GOT3 (cell line): ENCODE results near the gene SERPINA1.
A peak's percentile ranks its signal among the peaks of the same experiment; 100 is the strongest.

Experiments
- DNase-seq: peaks from one replicate; lab custom pipeline; 2025; ENCODE audit warnings: mixed read lengths; lab: John Stamatoyannopoulos, UW

Gene SERPINA1

DNA sequence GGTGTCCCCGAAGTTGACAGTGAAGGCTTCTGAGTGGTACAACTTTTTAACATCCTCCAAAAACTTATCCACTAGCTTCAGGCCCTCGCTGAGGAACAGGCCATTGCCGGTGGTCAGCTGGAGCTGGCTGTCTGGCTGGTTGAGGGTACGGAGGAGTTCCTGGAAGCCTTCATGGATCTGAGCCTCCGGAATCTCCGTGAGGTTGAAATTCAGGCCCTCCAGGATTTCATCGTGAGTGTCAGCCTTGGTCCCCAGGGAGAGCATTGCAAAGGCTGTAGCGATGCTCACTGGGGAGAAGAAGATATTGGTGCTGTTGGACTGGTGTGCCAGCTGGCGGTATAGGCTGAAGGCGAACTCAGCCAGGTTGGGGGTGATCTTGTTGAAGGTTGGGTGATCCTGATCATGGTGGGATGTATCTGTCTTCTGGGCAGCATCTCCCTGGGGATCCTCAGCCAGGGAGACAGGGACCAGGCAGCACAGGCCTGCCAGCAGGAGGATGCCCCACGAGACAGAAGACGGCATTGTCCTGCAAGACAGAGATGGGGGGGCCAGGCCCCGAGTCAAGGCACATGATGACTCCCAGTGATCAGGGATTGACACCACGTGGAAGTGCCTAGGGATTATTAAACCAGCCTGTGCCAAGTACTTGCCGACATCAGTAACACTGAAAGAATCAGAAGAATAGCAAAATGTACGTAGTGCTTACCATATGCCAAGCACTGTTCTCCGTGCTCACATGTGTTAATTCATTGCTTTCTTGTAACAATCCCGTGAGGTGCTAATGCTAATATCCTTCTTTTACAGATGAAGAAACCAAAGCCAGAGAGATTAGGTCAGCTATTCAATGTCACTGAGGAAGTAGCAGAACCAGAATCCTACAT, 5.4 kb downstream of the SERPINA1 start:
- no peak for DNase-seq

DNA sequence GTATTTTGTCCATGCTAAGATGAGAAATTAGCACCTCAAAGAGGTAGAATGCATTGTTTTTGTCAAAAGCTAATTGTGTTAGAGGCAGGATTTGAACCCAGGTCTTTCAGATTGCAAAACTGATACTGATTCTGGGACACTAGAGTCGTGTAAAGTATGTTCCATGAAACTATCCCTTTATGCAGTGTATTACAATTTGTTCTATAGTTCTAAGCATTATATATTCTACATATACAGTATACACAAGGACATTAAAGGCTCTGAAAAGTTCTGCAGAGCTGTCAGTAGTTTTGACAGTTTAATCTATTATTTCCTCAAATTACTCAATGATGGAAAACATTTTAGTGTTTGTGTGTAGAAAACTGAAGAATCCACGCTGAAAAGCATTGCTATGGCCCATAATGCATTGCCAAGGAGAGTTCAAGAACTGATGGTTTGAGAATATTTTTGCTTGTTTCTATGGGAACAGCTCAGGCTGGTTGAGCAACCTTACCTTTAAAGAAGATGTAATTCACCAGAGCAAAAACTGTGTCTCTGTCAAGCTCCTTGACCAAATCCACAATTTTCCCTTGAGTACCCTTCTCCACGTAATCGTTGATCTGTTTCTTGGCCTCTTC, 6.2 kb downstream of the SERPINA1 start:
- DNase-seq, result no peak

DNA sequence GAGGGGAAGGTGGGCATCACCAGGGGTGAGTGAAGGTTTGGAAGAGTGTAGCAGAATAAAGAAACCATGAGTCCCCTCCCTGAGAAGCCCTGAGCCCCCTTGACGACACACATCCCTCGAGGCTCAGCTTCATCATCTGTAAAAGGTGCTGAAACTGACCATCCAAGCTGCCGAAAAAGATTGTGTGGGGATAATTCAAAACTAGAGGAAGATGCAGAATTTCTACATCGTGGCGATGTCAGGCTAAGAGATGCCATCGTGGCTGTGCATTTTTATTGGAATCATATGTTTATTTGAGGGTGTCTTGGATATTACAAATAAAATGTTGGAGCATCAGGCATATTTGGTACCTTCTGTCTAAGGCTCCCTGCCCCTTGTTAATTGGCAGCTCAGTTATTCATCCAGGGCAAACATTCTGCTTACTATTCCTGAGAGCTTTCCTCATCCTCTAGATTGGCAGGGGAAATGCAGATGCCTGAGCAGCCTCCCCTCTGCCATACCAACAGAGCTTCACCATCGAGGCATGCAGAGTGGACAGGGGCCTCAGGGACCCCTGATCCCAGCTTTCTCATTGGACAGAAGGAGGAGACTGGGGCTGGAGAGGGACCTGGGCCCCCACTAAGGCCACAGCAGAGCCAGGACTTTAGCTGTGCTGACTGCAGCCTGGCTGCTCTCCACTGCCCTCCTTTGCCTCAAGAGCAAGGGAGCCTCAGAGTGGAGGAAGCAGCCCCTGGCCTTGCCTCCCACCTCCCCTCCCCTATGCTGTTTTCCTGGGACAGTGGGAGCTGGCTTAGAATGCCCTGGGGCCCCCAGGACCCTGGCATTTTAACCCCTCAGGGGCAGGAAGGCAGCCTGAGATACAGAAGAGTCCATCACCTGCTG, 7.0 kb downstream of the SERPINA1 start:
- no peak for DNase-seq

DNA sequence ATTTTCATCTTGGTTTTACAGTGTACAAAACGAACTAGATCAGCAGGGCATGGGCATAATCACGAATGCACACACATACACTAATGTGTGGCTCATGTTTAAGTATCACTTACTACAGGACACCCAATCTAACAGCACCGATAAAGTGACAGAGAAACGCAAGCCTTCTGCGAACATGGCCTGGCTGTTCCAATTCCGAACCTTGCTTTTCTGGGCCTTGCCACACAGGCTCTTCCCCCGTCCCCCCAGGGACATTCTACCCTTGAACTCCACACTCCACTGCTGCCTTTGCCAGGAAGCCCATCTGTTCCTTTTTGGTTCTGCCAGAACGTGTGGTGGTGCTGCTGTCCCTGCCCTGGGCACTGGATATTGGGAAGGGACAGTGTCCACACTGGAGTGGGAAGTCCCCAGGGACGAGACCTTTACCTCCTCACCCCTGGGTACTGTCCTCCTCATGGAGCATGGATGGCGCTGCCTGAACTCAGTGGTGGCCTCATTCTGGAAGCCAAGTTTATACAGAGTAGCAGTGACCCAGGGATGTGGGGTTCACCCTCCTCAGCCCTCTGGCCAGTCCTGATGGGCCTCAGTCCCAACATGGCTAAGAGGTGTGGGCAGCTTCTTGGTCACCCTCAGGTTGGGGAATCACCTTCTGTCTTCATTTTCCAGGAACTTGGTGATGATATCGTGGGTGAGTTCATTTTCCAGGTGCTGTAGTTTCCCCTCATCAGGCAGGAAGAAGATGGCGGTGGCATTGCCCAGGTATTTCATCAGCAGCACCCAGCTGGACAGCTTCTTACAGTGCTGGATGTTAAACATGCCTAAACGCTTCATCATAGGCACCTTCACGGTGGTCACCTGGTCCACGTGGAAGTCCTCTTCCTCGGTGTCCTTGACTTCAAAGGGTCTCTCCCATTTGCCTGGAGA, 7.9 kb downstream of the SERPINA1 start:
- no peak for DNase-seq

DNA sequence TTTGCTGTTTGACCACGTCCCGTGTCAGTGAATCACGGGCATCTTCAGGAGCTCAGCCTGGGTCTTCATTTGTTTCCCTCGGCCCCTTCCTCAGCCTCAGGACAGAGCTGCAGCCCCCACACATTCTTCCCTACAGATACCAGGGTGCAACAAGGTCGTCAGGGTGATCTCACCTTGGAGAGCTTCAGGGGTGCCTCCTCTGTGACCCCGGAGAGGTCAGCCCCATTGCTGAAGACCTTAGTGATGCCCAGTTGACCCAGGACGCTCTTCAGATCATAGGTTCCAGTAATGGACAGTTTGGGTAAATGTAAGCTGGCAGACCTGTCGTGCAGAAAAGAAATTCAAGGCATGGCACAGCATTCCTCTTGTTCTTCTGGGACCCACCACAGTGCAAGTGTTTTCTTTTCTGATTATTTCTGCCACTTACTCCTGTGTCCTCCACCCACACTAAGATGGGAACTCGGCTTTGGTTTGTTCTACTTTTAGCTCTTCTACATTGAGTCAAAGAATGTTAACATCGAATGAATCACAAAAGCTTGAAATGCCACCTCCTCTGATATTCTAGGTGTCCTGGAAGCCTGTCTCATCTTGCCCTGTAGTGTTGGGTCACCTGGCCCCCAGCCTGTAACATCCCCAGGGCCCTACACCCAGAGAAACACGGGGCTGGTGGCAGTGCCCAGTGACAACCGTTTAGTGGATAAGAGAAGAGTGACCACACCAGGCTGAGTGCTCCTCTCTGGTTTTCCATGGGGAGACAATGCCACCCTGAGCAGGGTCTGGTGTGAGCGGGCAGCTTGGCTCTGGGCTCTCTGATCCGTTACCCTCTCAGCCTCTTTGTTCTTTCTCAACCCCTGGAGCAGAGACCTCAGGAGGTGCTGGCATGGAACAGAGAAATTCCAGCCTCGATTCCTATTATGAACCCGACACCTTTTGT, 8.8 kb downstream of the SERPINA1 start:
- DNase-seq, result no peak

DNA sequence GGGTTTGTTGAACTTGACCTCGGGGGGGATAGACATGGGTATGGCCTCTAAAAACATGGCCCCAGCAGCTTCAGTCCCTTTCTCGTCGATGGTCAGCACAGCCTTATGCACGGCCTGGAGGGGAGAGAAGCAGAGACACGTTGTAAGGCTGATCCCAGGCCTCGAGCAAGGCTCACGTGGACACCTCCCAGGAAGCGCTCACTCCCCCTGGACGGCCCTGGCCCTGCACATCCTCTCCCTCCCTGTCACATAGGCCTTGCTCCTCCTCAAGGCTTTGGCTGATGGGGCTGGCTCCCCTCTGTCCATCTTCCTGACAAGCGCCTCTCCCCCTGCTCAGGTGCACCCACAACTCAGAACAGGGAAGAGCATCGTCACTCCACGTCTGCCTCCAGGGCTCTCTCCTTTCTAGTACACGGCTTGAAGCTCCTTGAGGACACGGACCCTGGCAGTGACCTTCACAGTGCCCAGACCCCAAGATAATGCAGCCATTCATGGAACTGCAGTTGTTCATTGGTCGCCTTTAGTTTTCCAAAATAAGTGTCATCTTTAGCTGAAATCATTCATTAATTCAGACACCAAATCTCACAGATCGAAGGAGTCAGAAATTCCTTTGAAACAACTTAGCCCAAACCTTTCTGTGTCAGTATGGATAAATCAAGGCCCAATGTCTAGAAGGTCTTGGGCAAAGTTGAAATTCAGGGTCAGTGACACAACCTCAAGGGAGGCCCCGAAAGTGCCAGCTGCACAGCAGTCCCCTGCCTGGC, 9.7 kb downstream of the SERPINA1 start:
- no peak for DNase-seq

DNA sequence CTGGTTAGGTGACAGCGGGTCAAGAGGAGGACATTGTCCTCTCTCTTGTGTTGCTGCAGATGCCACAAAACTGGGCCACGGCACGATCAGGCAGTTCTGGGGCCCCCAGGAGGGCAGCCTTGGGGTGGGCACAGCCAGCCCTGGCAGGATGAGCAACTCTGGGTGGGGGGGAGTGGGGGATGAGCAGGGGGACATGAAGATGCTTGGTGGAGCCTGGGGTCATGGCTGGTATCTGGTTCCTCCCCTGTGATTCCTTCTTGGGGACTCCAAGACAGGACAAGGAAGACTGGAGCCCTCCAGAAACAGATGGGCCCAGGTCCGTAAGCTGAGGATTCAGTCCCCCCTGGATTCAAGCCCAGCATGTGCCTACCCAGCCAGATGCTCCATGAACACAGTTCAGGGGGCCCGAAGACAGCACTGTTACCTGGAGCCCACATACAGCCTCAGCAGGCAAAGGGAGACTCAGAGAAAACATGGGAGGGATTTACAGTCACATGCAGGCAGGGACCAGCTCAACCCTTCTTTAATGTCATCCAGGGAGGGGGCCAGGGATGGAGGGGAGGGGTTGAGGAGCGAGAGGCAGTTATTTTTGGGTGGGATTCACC, 10.4 kb downstream of the SERPINA1 start:
- DNase-seq, result no peak

DNA sequence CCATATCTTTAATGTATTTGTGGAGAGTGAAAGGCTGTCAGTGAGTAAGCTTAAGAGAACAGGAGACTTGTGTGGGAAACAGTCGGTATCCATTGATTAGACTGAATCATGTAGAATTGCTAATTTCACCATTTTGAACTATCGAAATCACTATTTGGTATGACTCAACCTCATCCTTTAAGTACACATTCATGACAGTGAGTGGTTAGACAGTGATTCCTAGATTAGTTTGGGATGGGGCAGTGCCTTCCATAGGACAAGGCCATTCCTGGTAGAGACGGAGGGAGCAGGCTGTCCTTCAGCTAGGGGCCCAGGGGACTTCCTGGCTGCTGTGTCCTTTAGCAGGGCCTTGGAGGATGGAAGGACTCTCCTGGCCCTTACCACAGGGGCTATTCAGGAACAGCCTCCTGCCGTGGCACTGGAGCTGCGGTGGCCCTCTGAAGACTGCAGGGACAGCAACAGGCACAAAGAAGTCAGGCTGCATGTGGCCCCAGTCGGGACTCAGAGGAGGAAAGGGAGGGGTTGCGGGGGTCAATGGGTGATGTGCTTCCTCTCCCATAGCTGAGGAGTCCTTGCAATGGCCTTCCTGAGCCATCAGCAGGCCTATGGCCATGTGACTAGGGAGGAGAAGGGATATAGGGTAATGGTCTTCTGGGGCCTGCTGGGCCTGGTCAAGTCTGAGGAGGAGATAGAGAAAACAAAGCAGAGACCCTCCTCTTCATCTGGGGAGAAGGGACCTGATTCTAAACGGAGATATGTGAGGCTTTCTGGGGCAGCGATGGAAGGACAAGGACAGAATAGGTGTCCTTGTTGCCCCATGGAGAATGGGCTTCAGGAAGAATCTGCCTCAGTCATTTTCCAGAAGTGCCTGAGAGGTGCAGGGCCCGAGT, 11.2 kb downstream of the SERPINA1 start:
- DNase-seq, result no peak

DNA sequence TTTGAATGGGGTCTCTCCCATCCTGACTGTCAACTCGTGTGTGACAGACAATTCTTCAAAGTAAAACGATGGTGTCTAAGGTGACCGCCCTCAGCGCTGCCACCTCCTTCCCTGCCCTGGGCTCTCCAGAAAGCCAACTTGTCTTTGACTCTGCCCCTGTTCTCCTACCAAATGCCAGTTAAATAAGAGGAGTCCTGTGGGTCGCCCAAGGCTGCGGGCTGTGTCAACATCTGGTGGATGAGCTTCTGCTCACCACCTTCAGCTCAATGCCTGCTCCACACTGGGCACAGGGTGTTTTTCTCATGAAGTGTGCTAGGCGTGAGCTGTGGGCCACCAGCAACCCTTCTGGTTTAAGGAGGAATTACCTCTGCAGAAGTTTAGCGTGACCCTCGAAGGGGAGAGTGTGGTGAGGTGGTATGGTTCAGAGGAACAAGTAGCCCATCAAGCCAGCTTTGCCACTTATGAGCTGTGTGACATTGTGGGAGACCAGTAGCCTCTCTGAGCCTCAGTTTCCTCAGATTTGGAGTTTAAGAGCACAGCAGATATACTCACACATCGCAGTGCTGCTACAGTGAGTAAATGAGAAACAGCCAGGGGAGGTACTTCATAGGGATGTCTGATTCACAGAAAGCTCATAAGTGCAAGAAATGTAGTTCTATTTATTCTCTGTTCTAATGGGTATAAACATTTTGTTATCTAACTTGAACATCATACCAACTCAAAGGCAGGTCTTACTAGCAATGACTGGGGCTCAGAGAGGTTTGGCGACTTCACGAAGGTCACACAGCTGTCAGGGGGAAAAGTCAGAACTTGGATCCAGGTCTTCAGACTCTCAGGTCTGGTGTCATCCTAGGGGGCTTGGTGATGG, 12.1 kb downstream of the SERPINA1 start:
- no peak for DNase-seq

DNA sequence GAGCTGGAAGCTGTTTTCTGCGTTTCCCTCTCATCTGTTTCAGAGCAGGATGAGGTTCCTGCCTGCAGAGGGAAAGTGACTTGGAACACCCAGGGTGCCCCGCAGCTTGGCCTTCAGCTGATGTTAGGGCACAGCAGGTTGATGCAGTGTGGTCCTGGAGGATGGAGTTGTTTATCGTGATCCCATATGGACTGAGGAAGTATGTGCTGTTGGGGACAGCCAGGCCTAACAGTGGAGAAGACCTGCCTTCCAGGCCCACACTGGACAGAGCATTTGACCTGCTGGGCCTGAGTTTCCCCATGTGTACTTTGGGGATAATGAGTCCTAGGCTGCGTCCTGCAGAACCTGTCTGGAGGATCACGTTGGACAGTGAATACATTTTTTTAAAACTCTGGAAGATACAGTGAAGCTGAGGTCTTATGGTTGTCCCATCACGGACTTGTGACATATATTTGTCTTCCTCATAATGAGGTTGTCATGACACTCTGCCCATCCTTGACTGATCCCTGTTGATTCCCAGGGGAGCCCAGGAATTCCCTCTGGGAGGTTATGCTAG, 12.8 kb downstream of the SERPINA1 start:
- DNase-seq, result no peak

DNA sequence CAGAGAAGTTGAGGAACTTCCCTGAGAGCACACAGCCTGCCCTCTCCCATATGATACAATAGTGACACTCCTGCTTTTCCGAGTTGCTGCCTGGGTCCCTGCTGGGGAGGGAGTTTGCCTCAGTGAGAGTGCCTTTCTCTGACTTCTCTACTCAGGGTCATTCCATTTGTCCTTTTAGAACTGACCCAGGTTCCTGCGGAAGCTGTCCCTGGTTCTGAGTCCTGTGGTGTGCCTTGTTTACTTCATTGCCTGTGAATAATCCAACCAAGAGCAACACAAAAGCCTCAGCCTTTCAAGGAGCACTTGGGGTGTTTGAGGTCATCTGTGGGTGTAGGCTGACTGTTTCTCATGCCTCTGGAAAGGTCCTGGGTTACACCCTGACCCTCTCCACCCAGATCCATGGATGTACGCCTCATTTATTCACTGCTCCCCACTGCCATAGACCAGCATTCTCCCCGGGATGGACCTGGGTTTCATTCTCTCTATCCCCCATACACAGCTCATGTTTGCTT, 13.6 kb downstream of the SERPINA1 start:
- no peak for DNase-seq

DNA sequence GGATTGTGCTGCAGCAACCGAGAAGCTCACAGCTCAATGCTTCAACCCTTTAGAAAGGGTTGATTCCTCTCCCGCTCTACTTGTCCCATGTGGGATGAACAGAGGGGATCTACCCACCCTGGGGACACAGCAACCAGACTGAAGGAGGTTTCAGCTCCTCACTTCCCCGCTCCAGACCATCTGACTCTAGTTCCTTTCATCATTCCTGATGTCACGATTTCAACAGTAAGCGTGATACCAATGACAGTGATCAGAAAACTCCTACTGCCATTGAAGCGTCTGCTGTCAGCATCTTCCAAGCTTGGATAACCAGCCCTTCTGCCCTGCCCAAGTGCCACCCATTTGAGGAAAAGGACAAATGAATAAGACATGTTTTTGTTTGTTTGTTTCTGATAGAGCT, 14.3 kb downstream of the SERPINA1 start:
- DNase-seq, result no peak

DNA sequence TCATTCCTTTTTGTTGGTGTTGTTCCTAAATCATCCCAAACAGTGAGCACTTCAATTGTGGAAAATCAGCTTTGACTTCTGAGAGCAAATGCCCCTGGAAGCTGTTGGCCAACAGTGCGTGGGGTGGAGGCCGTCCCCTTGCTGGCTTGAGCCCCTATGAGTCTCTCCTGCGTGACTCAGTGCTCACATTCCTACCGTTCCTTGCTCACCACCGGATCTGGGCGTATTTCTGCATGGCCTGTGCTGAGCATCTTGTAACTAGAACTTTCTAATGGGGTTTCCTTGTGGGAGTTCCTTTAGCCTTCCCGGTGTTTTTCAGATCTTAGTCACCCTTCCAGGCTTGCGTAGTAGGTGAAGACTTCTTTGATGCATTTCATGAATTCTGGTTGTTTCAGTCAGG, 14.7 kb downstream of the SERPINA1 start:
- peak; percentile 17 for DNase-seq

DNA sequence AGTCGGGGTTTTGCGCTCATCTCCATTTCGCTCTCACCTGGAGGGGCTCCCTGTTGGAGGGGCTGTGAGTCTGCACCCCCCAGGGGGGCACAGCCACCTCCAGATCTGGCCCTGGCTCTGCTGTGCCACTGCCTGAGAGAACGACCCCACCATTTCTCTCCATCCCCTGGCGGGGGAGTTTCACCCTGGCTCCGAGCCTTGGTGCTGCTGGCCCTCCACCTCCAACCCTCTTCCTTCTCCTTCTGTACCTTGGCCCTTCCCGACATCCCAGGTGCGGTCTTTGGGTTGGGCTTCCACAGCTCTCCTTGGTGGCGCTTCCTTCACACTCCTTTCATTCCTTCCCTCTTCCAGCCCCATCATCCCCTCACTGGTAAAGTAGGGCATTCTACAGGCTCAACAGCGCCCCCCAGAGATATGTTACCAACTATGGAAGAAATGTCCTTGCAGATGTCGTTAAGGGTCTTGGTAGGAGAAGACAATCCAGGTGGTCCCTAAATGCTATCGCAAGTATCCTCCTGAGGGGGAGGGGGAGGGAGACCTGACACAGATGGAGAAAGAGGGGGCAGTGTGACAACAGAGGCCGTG, 16.3 kb downstream of the SERPINA1 start:
- no peak for DNase-seq

DNA sequence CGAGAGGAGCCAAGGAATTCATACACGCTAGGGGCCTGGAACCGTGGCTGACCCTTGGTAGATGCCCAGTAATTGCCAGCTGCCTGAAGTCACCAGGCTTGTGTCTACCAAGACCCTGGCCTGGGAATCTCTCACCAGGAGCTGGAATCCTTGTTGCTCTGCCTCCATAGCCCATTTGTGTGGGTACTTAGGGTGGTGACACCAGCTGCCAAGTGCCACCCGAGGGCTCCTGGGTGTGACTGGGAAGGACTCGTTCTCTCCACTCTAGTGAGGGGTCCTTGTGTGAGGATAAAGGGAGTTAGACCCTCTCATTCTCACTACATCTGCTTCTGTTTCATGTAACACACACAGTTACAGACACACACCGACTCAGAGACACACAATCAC, 17.9 kb downstream of the SERPINA1 start:
- no peak for DNase-seq
